ENCODE data around the gene FNDC1.
A peak's percentile ranks its signal among the peaks of the same experiment; 100 is the strongest.

DNA sequence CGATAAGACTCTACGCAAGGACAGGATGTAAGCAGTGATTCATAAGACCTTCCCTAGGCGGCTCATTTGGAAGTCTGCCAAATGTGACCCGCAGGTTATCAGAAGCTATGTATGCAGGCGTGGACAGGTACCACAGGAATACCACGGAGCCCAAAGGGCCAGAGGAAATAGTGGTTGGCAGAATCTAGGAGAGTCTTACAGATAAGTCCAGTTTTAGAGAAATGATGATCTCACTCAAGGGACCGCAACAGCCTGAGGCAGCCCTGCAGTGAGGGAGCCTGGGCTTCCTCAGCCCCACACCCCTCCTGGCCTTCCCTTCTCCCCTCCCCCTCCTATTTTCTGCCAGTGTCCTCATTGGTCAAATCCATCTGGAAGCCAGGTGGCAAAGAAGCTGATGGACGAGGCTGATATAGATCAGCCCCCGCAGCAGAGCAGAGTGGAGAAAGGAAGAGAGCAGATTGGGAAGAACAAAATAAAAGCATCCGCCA lies 110.6 kb downstream of the FNDC1 start:
- TF ChIP-seq GATA3 (IDR thresholded peaks at IDR 0.05; ENCODE audit: low read depth, low read length): peak; percentile 87
- peak; percentile 96 for TF ChIP-seq GATA2 (IDR thresholded peaks at IDR 0.05; ENCODE audit: low read depth, low read length)

Data from SH-SY5Y (cell line).